Common myeloid progenitor, CD34-positive (primary cell): Measurements from ENCODE around the gene MVB12B.

Experiments
- CTCF ChIA-PET: fragments of 350-600 bp; sonication (Branson Sonifier 250); formaldehyde crosslinking; loops from one replicate; lab custom pipeline; 2021; ENCODE audit warnings: antibody characterized with exemption; lab: Charles Lee
- POLR2A ChIA-PET: fragments of 350-600 bp; sonication (Branson Sonifier 250); formaldehyde crosslinking; loops from one replicate; lab custom pipeline; 2021; ENCODE audit warnings: antibody characterized with exemption; lab: Charles Lee
- DNase-seq, 3 donors: peaks; one replicate each; pipeline versions ENCODE4 v3.0.0 to v3.0.0-alpha.2; 2013
- H3K27ac ChIP-seq, 2 experiments: 1 replicate in 1 of 2; 2 replicates in 1 of 2; pipeline ENCODE4 v1.7.0; 2013; ENCODE audit warnings: inconsistent platforms in 2 of 2, low read length in 2 of 2, mild to moderate bottlenecking in 2 of 2, low read depth in 1 of 2, moderate library complexity in 1 of 2; ENCODE audit not compliant: severe bottlenecking in 2 of 2, insufficient read depth in 1 of 2, poor library complexity in 1 of 2
- H3K27me3 ChIP-seq, 5 experiments: replicated peaks in 2 of 5; 1 replicate in 3 of 5; 2 replicates in 2 of 5; pipeline versions ENCODE4 v1.6.1 to v1.7.0; 2013; ENCODE audit warnings: low read length in 4 of 5, mild to moderate bottlenecking in 2 of 5, moderate library complexity in 2 of 5, inconsistent platforms in 1 of 5; ENCODE audit not compliant: insufficient read depth in 5 of 5, control insufficient read depth in 4 of 5
- H3K36me3 ChIP-seq, 4 experiments: 1 replicate in 2 of 4; 2 replicates in 2 of 4; pipeline versions ENCODE4 v1.6.1 to v1.7.0; 2013; ENCODE audit warnings: low read length in 3 of 4, control low read depth in 1 of 4, mild to moderate bottlenecking in 1 of 4; ENCODE audit not compliant: control insufficient read depth in 4 of 4, insufficient read depth in 4 of 4
- H3K4me1 ChIP-seq, 4 experiments: 1 replicate in 3 of 4; 2 replicates in 1 of 4; pipeline versions ENCODE4 v1.6.1 to v1.7.1; 2013; ENCODE audit warnings: low read length in 3 of 4, mild to moderate bottlenecking in 3 of 4, control low read depth in 1 of 4, inconsistent platforms in 1 of 4, moderate library complexity in 1 of 4; ENCODE audit not compliant: control insufficient read depth in 4 of 4, insufficient read depth in 4 of 4; ENCODE audit errors: control extremely low read depth in 1 of 4
- H3K4me3 ChIP-seq, 7 experiments: 1 replicate in 4 of 7; 2 replicates in 3 of 7; pipeline versions ENCODE4 v1.5.1 to v1.7.0; 2013; ENCODE audit warnings: mild to moderate bottlenecking in 7 of 7, low read length in 6 of 7, moderate library complexity in 6 of 7, inconsistent platforms in 2 of 7, low read depth in 2 of 7, control low read depth in 1 of 7; ENCODE audit not compliant: insufficient read depth in 4 of 7, control insufficient read depth in 1 of 7; ENCODE audit errors: extremely low read depth in 1 of 7
- H3K9me3 ChIP-seq, 5 experiments: 1 replicate in 4 of 5; 2 replicates in 1 of 5; pipeline versions ENCODE4 v1.6.1 to v1.7.1; 2013; ENCODE audit warnings: low read length in 4 of 5, mild to moderate bottlenecking in 2 of 5, inconsistent platforms in 1 of 5, low read depth in 1 of 5, moderate library complexity in 1 of 5; ENCODE audit not compliant: control insufficient read depth in 4 of 5, insufficient read depth in 2 of 5; ENCODE audit errors: control extremely low read depth in 1 of 5
- WGBS: methylation state at CpG from one replicate; pipeline ENCODE4 v1.1.5; 2013; ENCODE audit not compliant: insufficient coverage; 5-methylcytosine and 5-hydroxymethylcytosine counted together

Gene MVB12B

DNA sequence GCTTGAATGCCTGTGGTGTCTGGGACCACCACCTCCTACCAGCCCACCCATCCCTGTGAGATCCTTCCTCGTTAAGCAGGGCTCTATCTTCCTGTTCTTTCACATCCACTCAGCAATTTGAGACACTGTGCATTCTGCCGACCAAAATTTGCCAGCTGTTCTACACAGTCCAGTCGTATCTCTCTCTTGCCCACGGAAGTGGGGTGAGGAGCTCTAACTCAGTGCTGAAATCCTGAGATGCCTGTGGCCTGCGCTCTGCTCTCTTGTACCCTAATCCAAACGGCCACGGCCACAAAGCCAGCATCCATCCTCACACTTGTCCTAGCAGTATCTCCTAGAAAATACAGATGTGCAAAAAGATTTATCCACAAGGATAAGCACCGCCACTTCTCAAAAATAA is 97.9 kb downstream of the MVB12B start:
- Histone ChIP-seq H3K27me3 (no peaks in the 10 kb centered on the region), H3K36me3 (peaks cover 2 to 19% (median 10%) of the 10 kb centered on the region in 4 experiments), H3K4me3 (no peak overlapping the region), H3K4me1 (peaks cover 0 to 7% (median 4%) of the 10 kb centered on the region in 4 experiments), H3K9me3 (no peaks in the 10 kb centered on the region), H3K27ac (no peak overlapping the region)
- 93% methylated on average over 7 of the region's 8 CpGs for WGBS
- POLR2A ChIA-PET: no interaction called here
- DNase-seq: no peak
- CTCF ChIA-PET: no interaction called here

DNA sequence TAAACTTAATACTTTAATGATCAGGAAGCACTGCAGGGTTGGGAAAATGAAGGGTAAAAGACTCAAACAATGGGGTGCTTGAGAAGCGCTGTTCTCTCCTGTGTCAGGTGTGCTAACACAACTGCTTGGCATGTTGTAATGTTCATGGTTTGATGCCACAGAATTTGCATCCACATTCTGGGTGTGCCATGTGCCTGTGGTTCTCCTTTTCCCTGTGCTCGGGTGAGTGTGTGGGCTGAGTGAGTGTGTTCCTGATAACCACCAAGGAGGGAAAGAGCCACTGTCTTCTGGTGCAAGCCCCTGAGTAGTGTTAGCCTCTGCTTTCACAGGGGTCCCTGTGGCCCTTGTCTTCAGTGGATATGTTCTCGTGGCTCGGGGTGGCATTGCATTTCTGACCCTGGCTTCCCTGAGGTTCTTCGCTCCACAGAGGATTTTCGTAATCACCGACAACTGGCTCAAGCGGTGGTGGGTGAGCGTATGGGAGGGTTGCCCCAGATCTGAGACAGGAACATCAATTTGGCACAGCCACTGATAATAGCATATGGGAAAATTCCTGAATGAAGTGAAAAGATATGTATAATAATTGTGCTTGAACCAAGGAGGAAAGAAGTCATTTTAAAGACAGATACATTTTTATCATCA is 102.0 kb downstream of the MVB12B start:
- no peak overlapping the region for H3K4me3 ChIP-seq
- WGBS: 98% methylated on average over 8 of the region's 9 CpGs
- CTCF ChIA-PET: interaction anchor here (0.6 to 1.7 kb wide), 3 partner anchors 14 to 41 kb away, joined by 3 to 5 read pairs (median 5); no protein-coding TSS in a partner anchor
- H3K36me3 ChIP-seq: peaks cover 0 to 20% (median 2%) of the 10 kb centered on the region in 4 experiments
- H3K27ac ChIP-seq: no peak overlapping the region
- POLR2A ChIA-PET: interaction anchor here (0.6 kb wide), 1 partner anchor 1936 kb away, joined by 3 read pairs; no protein-coding TSS in a partner anchor
- no peaks in the 10 kb centered on the region for H3K27me3 ChIP-seq
- H3K9me3 ChIP-seq: no peaks in the 10 kb centered on the region
- H3K4me1 ChIP-seq: peaks cover 0 to 18% (median 10%) of the 10 kb centered on the region in 4 experiments
- DNase-seq: peak in 2 of 3 donors; percentile 33 to 42

DNA sequence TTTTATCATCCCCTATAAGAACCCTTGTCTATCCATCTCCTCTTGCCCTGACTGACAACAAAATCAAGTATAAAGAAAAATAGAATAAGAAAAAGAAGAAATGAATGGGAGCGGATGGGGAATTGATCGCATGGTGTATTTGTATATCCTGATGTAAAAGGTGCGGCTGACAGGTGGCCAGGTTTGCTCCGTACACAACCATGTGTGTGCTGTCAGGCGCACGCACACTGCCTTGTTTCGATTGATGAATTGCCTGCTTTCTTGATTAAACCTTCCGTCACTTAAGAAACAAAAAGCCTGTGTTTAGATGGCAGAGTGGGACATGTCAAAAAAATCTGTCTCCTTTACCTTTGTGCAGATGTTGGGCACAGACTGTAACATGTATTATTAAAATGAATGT is 102.6 kb downstream of the MVB12B start:
- WGBS: over 99% methylated on average over 8 of the region's 8 CpGs
- Histone ChIP-seq H3K4me1 (peaks cover 0 to 18% (median 10%) of the 10 kb centered on the region in 4 experiments), H3K4me3 (no peak overlapping the region), H3K9me3 (no peaks in the 10 kb centered on the region), H3K36me3 (peaks cover 0 to 21% (median 2%) of the 10 kb centered on the region in 4 experiments), H3K27me3 (no peaks in the 10 kb centered on the region), H3K27ac (no peak overlapping the region)
- ChIA-PET CTCF (interaction anchor here (0.6 to 1.7 kb wide), 2 partner anchors 14 to 20 kb away, joined by 3 to 5 read pairs; no protein-coding TSS in a partner anchor), POLR2A (no interaction called here)
- DNase-seq: no peak

GRCh38 chr9:126430124-126430523 is 103.5 kb downstream of the MVB12B start:
- CTCF ChIA-PET: interaction anchor here (1.7 kb wide), 1 partner anchor 13 kb away, joined by 5 read pairs; no protein-coding TSS in a partner anchor
- no peak for DNase-seq
- Histone ChIP-seq H3K36me3 (peaks cover 0 to 15% (median 0%) of the 10 kb centered on the region in 4 experiments), H3K4me3 (no peak overlapping the region), H3K27ac (no peak overlapping the region), H3K9me3 (no peaks in the 10 kb centered on the region), H3K27me3 (no peaks in the 10 kb centered on the region), H3K4me1 (peaks cover 0 to 18% (median 10%) of the 10 kb centered on the region in 4 experiments)
- 97% methylated on average over 5 of the region's 6 CpGs for WGBS
- POLR2A ChIA-PET: no interaction called here

GRCh38 chr9:126431077-126431742 is 104.6 kb downstream of the MVB12B start:
- Histone ChIP-seq H3K4me1 (peaks cover 0 to 18% (median 10%) of the 10 kb centered on the region in 4 experiments), H3K27ac (no peak overlapping the region), H3K9me3 (no peaks in the 10 kb centered on the region), H3K36me3 (peaks cover 0 to 15% (median 0%) of the 10 kb centered on the region in 4 experiments), H3K27me3 (no peaks in the 10 kb centered on the region), H3K4me3 (peak overlapping the region in 1 of 7 experiments; percentile 3)
- ChIA-PET POLR2A (no interaction called here), CTCF (no interaction called here)
- DNase-seq: peak in 2 of 3 donors; percentile 11 to 27
- 20% methylated on average over 6 of the region's 11 CpGs for WGBS

GRCh38 chr9:126432659-126433058 is 106.0 kb downstream of the MVB12B start:
- Histone ChIP-seq H3K4me3 (no peak overlapping the region), H3K27me3 (no peaks in the 10 kb centered on the region), H3K4me1 (peaks cover 0 to 18% (median 10%) of the 10 kb centered on the region in 4 experiments), H3K9me3 (no peaks in the 10 kb centered on the region), H3K27ac (no peak overlapping the region), H3K36me3 (peaks cover 0 to 15% (median 0%) of the 10 kb centered on the region in 4 experiments)
- ChIA-PET CTCF (interaction anchor here (0.9 to 1.0 kb wide), 2 partner anchors 12 to 31 kb away, joined by 3 read pairs; no protein-coding TSS in a partner anchor), POLR2A (no interaction called here)
- DNase-seq: no peak
- WGBS: 96% methylated on average over 6 of the region's 7 CpGs
